Coronary artery (tissue), 2 donors: Measurements from ENCODE around the gene VEZT.

Source experiments
- DNase-seq: peaks from one replicate; pipeline ENCODE4 v3.0.0-alpha.2; 2017; ENCODE audit warnings: low spot score
- H3K27ac ChIP-seq, 2 donors: fragments of 200-600 bp; sonication (generic); one replicate each; pipeline ENCODE4 v1.5.1; 2016 to 2019
- H3K4me3 ChIP-seq: fragments of 200-600 bp; sonication (generic); 2 replicates; pipeline ENCODE4 v1.5.1; 2016; ENCODE audit warnings: mild to moderate bottlenecking, moderate library complexity
- CTCF ChIP-seq: fragments of 200-600 bp; sonication (generic); IDR thresholded peaks from one replicate; pipeline ENCODE4 v1.5.1; 2019; ENCODE audit warnings: antibody characterized with exemption

VEZT gene

GRCh38 chr12:95214466-95214865 is 3.1 kb upstream of the VEZT start:
- no peak for TF ChIP-seq CTCF
- no peak for DNase-seq
- no peak overlapping the region for H3K27ac ChIP-seq
- H3K4me3 ChIP-seq: no peak overlapping the region

GRCh38 chr12:95215949-95216348 is 1.7 kb upstream of the VEZT start:
- no peak for TF ChIP-seq CTCF
- Histone ChIP-seq H3K4me3 (peak overlapping the region; percentile 88), H3K27ac (no peak overlapping the region)
- no peak for DNase-seq

GRCh38 chr12:95216711-95217376 is 763 bp upstream of the VEZT start:
- peak; percentile 76 for DNase-seq
- TF ChIP-seq CTCF: no peak
- Histone ChIP-seq H3K4me3 (peak overlapping the region; percentile 88), H3K27ac (peak overlapping the region; percentile 87 to 95)

GRCh38 chr12:95218150-95219133 is 835 bp downstream of the VEZT start:
- Histone ChIP-seq H3K27ac (peak overlapping the region; percentile 87 to 95), H3K4me3 (peak overlapping the region; percentile 88)
- no peak for TF ChIP-seq CTCF
- no peak for DNase-seq

- no peak for TF ChIP-seq CTCF
- Histone ChIP-seq H3K27ac (no peak overlapping the region), H3K4me3 (no peak overlapping the region)
- DNase-seq: no peak
Observed at GRCh38 chr12:95220190-95220589, 2.6 kb downstream of the VEZT start.

GRCh38 chr12:95220726-95221125 is 3.1 kb downstream of the VEZT start:
- Histone ChIP-seq H3K4me3 (no peak overlapping the region), H3K27ac (no peak overlapping the region)
- no peak for TF ChIP-seq CTCF
- DNase-seq: no peak
